Caco-2 (cell line): Measurements from ENCODE around the gene FDXACB1. TPM values are rescaled to one million over a fixed set of nuclear protein-coding genes. Genes with fewer than 3 reads are reported as not detected.
"Not testable (repeated sequence)": the region's sequence is repeated elsewhere in the genome, so short reads cannot be mapped to it uniquely, and the experiment has no call there.

Experiments used
- BruUV-seq: library from RNA; stranded (reverse); fragments of 400-500 nt; replicated peaks from 2 replicates; lab custom pipeline; 2021; lab: Mats Ljungman, UMichigan
- CTCF ChIA-PET: fragments of 300-600 bp; sonication (Branson Sonifier 250); formaldehyde crosslinking; loops from one replicate; lab custom pipeline; 2022; ENCODE audit warnings: antibody characterized with exemption; lab: Charles Lee
- POLR2A ChIA-PET: fragments of 300-600 bp; sonication (Branson Sonifier 250); formaldehyde crosslinking; loops from one replicate; lab custom pipeline; 2022; ENCODE audit warnings: antibody characterized with exemption; lab: Charles Lee
- DNase-seq, 2 experiments: peaks; one replicate each; pipeline versions ENCODE4 v3.0.0 to v3.0.0-alpha.2; 2020 to 2022
- H3K27me3 ChIP-seq: replicated peaks from 2 replicates; pipeline ENCODE4 v1.6.0; 2011; ENCODE audit warnings: low read length; ENCODE audit not compliant: control insufficient read depth, insufficient read depth
- H3K36me3 ChIP-seq: 2 replicates; pipeline ENCODE4 v1.5.1; 2011; ENCODE audit warnings: low read length; ENCODE audit not compliant: control insufficient read depth, insufficient read depth
- H3K4me1 ChIP-seq: fragments of 250-450 bp; sonication (Bioruptor Pico); 2 replicates; pipeline ENCODE4 v1.5.1; 2020; ENCODE audit warnings: mild to moderate bottlenecking
- H3K4me3 ChIP-seq: 2 replicates; pipeline ENCODE4 v1.5.1; 2011; ENCODE audit warnings: low read depth, mild to moderate bottlenecking, control low read depth, low read length
- H3K9me3 ChIP-seq: fragments of 250-450 bp; sonication (Bioruptor Pico); 2 replicates; pipeline ENCODE4 v1.5.1; 2020; ENCODE audit warnings: mild to moderate bottlenecking, moderate library complexity
- H3K27ac Mint-ChIP-seq: one replicate; pipeline ENCODE4 v1.8.0; 2022; ENCODE audit warnings: mixed read lengths; ENCODE audit not compliant: unreplicated experiment
- H3K27me3 Mint-ChIP-seq: one replicate; pipeline ENCODE4 v1.8.0; 2022; ENCODE audit warnings: mixed read lengths; ENCODE audit not compliant: insufficient read depth, unreplicated experiment
- H3K36me3 Mint-ChIP-seq: one replicate; pipeline ENCODE4 v1.8.0; 2022; ENCODE audit warnings: mild to moderate bottlenecking, mixed read lengths; ENCODE audit not compliant: insufficient read depth, unreplicated experiment
- H3K4me1 Mint-ChIP-seq: one replicate; pipeline ENCODE4 v1.8.0; 2022; ENCODE audit warnings: low read depth, mixed read lengths; ENCODE audit not compliant: unreplicated experiment
- H3K4me3 Mint-ChIP-seq: one replicate; pipeline ENCODE4 v1.8.0; 2022; ENCODE audit warnings: mild to moderate bottlenecking, moderate library complexity, mixed read lengths; ENCODE audit not compliant: unreplicated experiment
- H3K9me3 Mint-ChIP-seq: one replicate; pipeline ENCODE4 v1.8.0; 2022; ENCODE audit warnings: mixed read lengths; ENCODE audit not compliant: unreplicated experiment
- CTCF ChIP-seq, 2 experiments: fragments of 200-600 bp in 1 of 2; IDR thresholded peaks; 1 replicate in 1 of 2; 2 replicates in 1 of 2; pipeline versions ENCODE4 v1.5.1 to v1.8.0; 2011 to 2022; ENCODE audit warnings: antibody characterized with exemption in 1 of 2, control low read depth in 1 of 2, inconsistent platforms in 1 of 2, low read depth in 1 of 2, low read length in 1 of 2, mild to moderate bottlenecking in 1 of 2, moderate library complexity in 1 of 2; ENCODE audit not compliant: insufficient read depth in 1 of 2, severe bottlenecking in 1 of 2, unreplicated experiment in 1 of 2
- intact Hi-C: fragments of 100-400 bp; cut with micrococcal nuclease; formaldehyde crosslinking; loops from one replicate; pipeline ENCODE4 v1.10.0; 2022; ENCODE audit not compliant: unreplicated experiment
- total RNA-seq: library from RNA; stranded (reverse); gene quantifications from 2 replicates; pipeline ENCODE4 v1.2.3, GENCODE V29; 2022

Gene FDXACB1
- total RNA-seq, 1 experiment from 2014 or later, result 4.7 TPM

- Mint-ChIP-seq H3K36me3 (no peaks in the 10 kb centered on the region), H3K27ac (no peak overlapping the region), H3K4me1 (no peaks in the 10 kb centered on the region), H3K9me3 (no peaks in the 10 kb centered on the region), H3K27me3 (peaks cover 5% of the 10 kb centered on the region), H3K4me3 (no peak overlapping the region)
- no peak overlapping the region for H3K4me3 ChIP-seq
- no peak for TF ChIP-seq CTCF (IDR thresholded peaks at IDR 0.05; ENCODE audit: insufficient read depth in 1 of 2, low read depth in 1 of 2, low read length in 1 of 2, severe bottlenecking in 1 of 2, unreplicated experiment in 1 of 2)
- intact Hi-C loops, result no loop called here
- BruUV-seq, result no TSS peak
- CTCF ChIA-PET, result interaction anchor here (0.8 kb wide), 1 partner anchor 96 kb away, joined by 3 read pairs; no protein-coding TSS in a partner anchor
- POLR2A ChIA-PET, result interaction anchor here (0.5 kb wide), 1 partner anchor 41 kb away, joined by 3 read pairs; no protein-coding TSS in a partner anchor
- peaks cover 2% of the 10 kb centered on the region; the same call in 1 of the 2 replicates for H3K9me3 ChIP-seq
- no peaks in the 10 kb centered on the region for H3K4me1 ChIP-seq
- H3K36me3 ChIP-seq, result no peaks in the 10 kb centered on the region
- no peak for DNase-seq
- no peaks in the 10 kb centered on the region for H3K27me3 ChIP-seq
Measured at GRCh38 chr11:111886032-111886431, 7.1 kb upstream of the FDXACB1 start.

- DNase-seq, CTCF ChIA-PET, BruUV-seq, H3K36me3 ChIP-seq, H3K4me3 ChIP-seq, H3K27me3 Mint-ChIP-seq, H3K4me3 Mint-ChIP-seq, H3K4me1 Mint-ChIP-seq, H3K36me3 Mint-ChIP-seq, H3K4me1 ChIP-seq, H3K9me3 Mint-ChIP-seq, H3K27ac Mint-ChIP-seq, intact Hi-C loops, H3K9me3 ChIP-seq, H3K27me3 ChIP-seq: not testable (repeated sequence)
- POLR2A ChIA-PET, result interaction anchor here (0.6 kb wide), 1 partner anchor 96 kb away, joined by 3 read pairs; no protein-coding TSS in a partner anchor
Measured at GRCh38 chr11:111885053-111885452, 6.1 kb upstream of the FDXACB1 start.

GRCh38 chr11:111882202-111882601, 3.2 kb upstream of the FDXACB1 start:
- ChIA-PET POLR2A (interaction anchor here (0.6 kb wide), 1 partner anchor 146 kb away, joined by 3 read pairs; no protein-coding TSS in a partner anchor), CTCF (interaction anchor here (1.7 to 2.0 kb wide), 2 partner anchors 36 to 45 kb away, joined by 4 to 6 read pairs; partner anchors contain the start of gene C11orf52)
- TF ChIP-seq CTCF (IDR thresholded peaks at IDR 0.05; ENCODE audit: insufficient read depth in 1 of 2, low read depth in 1 of 2, low read length in 1 of 2, severe bottlenecking in 1 of 2, unreplicated experiment in 1 of 2), result no peak
- H3K27me3 Mint-ChIP-seq, result no peaks in the 10 kb centered on the region
- peaks cover 13% of the 10 kb centered on the region for H3K36me3 Mint-ChIP-seq
- H3K27ac Mint-ChIP-seq, result no peak overlapping the region
- no peak overlapping the region for H3K4me3 ChIP-seq
- BruUV-seq, result no TSS peak
- intact Hi-C loops, result no loop called here
- no peaks in the 10 kb centered on the region for H3K36me3 ChIP-seq
- DNase-seq, result no peak
- H3K9me3 Mint-ChIP-seq, result no peaks in the 10 kb centered on the region
- peaks cover 6% of the 10 kb centered on the region; the same call in 1 of the 2 replicates for H3K4me1 ChIP-seq
- no peak overlapping the region for H3K4me3 Mint-ChIP-seq
- H3K9me3 ChIP-seq, result no peaks in the 10 kb centered on the region
- no peaks in the 10 kb centered on the region for H3K27me3 ChIP-seq
- peaks cover 8% of the 10 kb centered on the region for H3K4me1 Mint-ChIP-seq
